Neural cell (in vitro differentiated cells): ENCODE data around the gene LY6G6C. TPM values are rescaled to one million over a fixed set of nuclear protein-coding genes. Genes with fewer than 3 reads are reported as not detected.

Source experiments
- H2AFZ ChIP-seq: fragments of 200-600, 300-800 bp; sonication (generic), shearing (Covaris generic); 2 replicates; pipeline ENCODE4 v1.6.0; 2014; ENCODE audit warnings: low read depth, mild to moderate bottlenecking, antibody characterized with exemption, low read length, moderate library complexity
- H3F3A ChIP-seq: fragments of 200-600 bp; shearing (Covaris generic); 2 replicates; pipeline ENCODE4 v1.6.1; 2016; ENCODE audit warnings: mild to moderate bottlenecking, moderate library complexity, mixed read lengths, antibody characterized with exemption, low read length; ENCODE audit not compliant: insufficient read depth, poor library complexity, severe bottlenecking
- H3K27ac ChIP-seq: fragments of 200-600, 300-800 bp; sonication (generic), shearing (Covaris generic); 2 replicates; pipeline ENCODE4 v1.5.1; 2014; ENCODE audit warnings: mild to moderate bottlenecking, low read length, moderate library complexity
- H3K27me3 ChIP-seq: fragments of 300-800, 200-600 bp; sonication (generic), shearing (Covaris generic); 2 replicates; pipeline ENCODE4 v1.6.0; 2014; ENCODE audit warnings: mild to moderate bottlenecking, low read depth, low read length, moderate library complexity; ENCODE audit not compliant: insufficient read depth
- H3K36me3 ChIP-seq: fragments of 300-800, 200-600 bp; sonication (generic), shearing (Covaris generic); 2 replicates; pipeline ENCODE4 v1.5.1; 2014; ENCODE audit warnings: mild to moderate bottlenecking, antibody characterized with exemption, low read length, moderate library complexity; ENCODE audit not compliant: insufficient read depth
- H3K4me2 ChIP-seq: fragments of 300-800, 200-600 bp; sonication (generic), shearing (Covaris generic); 2 replicates; pipeline ENCODE4 v1.6.0; 2014; ENCODE audit warnings: mild to moderate bottlenecking, low read length
- H3K4me3 ChIP-seq: fragments of 300-800, 200-600 bp; sonication (generic), shearing (Covaris generic); 2 replicates; pipeline ENCODE4 v1.5.1; 2014; ENCODE audit warnings: mild to moderate bottlenecking, low read length, moderate library complexity
- H3K79me2 ChIP-seq: fragments of 200-600 bp; shearing (Covaris generic); replicated peaks from 2 replicates; pipeline ENCODE4 v1.6.0; 2014; ENCODE audit warnings: mild to moderate bottlenecking, low read length, moderate library complexity; ENCODE audit not compliant: insufficient read depth
- H3K9ac ChIP-seq: fragments of 300-800, 200-600 bp; sonication (generic), shearing (Covaris generic); 2 replicates; pipeline ENCODE4 v1.6.1; 2016; ENCODE audit warnings: mild to moderate bottlenecking, low read length, mixed read lengths
- H3K9me2 ChIP-seq: fragments of 200-600 bp; shearing (Covaris generic); 2 replicates; pipeline ENCODE4 v1.6.1; 2016; ENCODE audit warnings: mild to moderate bottlenecking, low read length, mixed read lengths; ENCODE audit not compliant: insufficient read depth
- H3K9me3 ChIP-seq: fragments of 200-600, 300-800 bp; sonication (generic), shearing (Covaris generic); 2 replicates; pipeline ENCODE4 v1.6.1; 2016; ENCODE audit warnings: mild to moderate bottlenecking, mixed run types, low read length, moderate library complexity, mixed read lengths
- H4K20me1 ChIP-seq: fragments of 200-600 bp; shearing (Covaris generic); 2 replicates; pipeline ENCODE4 v1.6.1; 2016; ENCODE audit warnings: mild to moderate bottlenecking, mixed run types; ENCODE audit not compliant: insufficient read depth
- CTCF ChIP-seq: fragments of 450-650 bp; IDR thresholded peaks from 2 replicates; pipeline ENCODE4 v1.5.1; 2014; ENCODE audit warnings: antibody characterized with exemption, mild to moderate bottlenecking, moderate library complexity; ENCODE audit not compliant: poor library complexity, severe bottlenecking
- EP300 ChIP-seq: fragments of 450-650 bp; conservative IDR thresholded peaks from 2 replicates; pipeline ENCODE4 v1.6.1; 2014; ENCODE audit warnings: antibody characterized with exemption, mild to moderate bottlenecking, moderate library complexity; ENCODE audit not compliant: poor library complexity, severe bottlenecking
- EZH2 ChIP-seq: fragments of 200-600, 300-800 bp; shearing (Covaris generic), sonication (generic); IDR thresholded peaks from 2 replicates; pipeline ENCODE4 v1.6.1; 2014; ENCODE audit warnings: antibody characterized with exemption, low read length, borderline replicate concordance, mild to moderate bottlenecking; ENCODE audit not compliant: insufficient read depth, poor library complexity, severe bottlenecking
- MXI1 ChIP-seq: fragments of 450-650 bp; conservative IDR thresholded peaks from 2 replicates; pipeline ENCODE4 v1.6.1; 2014; ENCODE audit warnings: antibody characterized with exemption, mild to moderate bottlenecking; ENCODE audit not compliant: poor library complexity, severe bottlenecking
- POLR2AphosphoS5 ChIP-seq: IDR thresholded peaks from 2 replicates; pipeline ENCODE4 v1.6.1; 2012
- RAD21 ChIP-seq: fragments of 450-650 bp; conservative IDR thresholded peaks from 2 replicates; pipeline ENCODE4 v1.6.1; 2014; ENCODE audit warnings: antibody characterized with exemption, mild to moderate bottlenecking, moderate library complexity
- REST ChIP-seq: IDR thresholded peaks from 2 replicates; pipeline ENCODE4 v1.6.1; 2012; ENCODE audit warnings: borderline replicate concordance
- SMC3 ChIP-seq: fragments of 450-650 bp; conservative IDR thresholded peaks from 2 replicates; pipeline ENCODE4 v1.6.1; 2014; ENCODE audit warnings: antibody characterized with exemption, mild to moderate bottlenecking, moderate library complexity; ENCODE audit not compliant: poor library complexity
- TAF1 ChIP-seq: IDR thresholded peaks from 2 replicates; pipeline ENCODE4 v1.6.1; 2012; ENCODE audit warnings: low read depth
- polyA plus RNA-seq: library from polyadenylated mRNA; depleted of rRNA; stranded (reverse); fragments of >200 nt; gene quantifications from 2 replicates; pipeline ENCODE4 v1.2.3, GENCODE V29; 2014

LY6G6C gene
- polyA plus RNA-seq, 1 donor from 2014 or later, result 0.88 TPM

GRCh38 chr6:31734821-31735406 lies 13.4 kb upstream of the LY6G6C start:
- no peaks in the 10 kb centered on the region for H3K27me3 ChIP-seq
- H3K27ac ChIP-seq, result no peak overlapping the region
- TF ChIP-seq POLR2AphosphoS5 (no peak), MXI1 (no peak), EZH2 (no peak), CTCF (no peak), TAF1 (no peak), REST (no peak), SMC3 (no peak), RAD21 (no peak), EP300 (no peak)
- no peaks in the 10 kb centered on the region for H3K9me2 ChIP-seq
- peak overlapping the region; percentile 52 for H3K4me3 ChIP-seq
- H2AFZ ChIP-seq, result peak overlapping the region; percentile 65
- no peaks in the 10 kb centered on the region for H4K20me1 ChIP-seq
- peak overlapping the region; percentile 49 for H3K9ac ChIP-seq
- no peaks in the 10 kb centered on the region for H3F3A ChIP-seq
- no peaks in the 10 kb centered on the region for H3K9me3 ChIP-seq
- no peak overlapping the region for H3K4me2 ChIP-seq
- peaks cover 11% of the 10 kb centered on the region for H3K79me2 ChIP-seq
- no peaks in the 10 kb centered on the region for H3K36me3 ChIP-seq

GRCh38 chr6:31734247-31734820 lies 12.8 kb upstream of the LY6G6C start:
- Histone ChIP-seq H3K9ac (peak overlapping the region; percentile 49), H3K36me3 (no peaks in the 10 kb centered on the region), H3K4me2 (no peak overlapping the region), H2AFZ (peak overlapping the region; percentile 65), H3F3A (no peaks in the 10 kb centered on the region), H3K79me2 (peaks cover 17% of the 10 kb centered on the region), H3K27ac (no peak overlapping the region), H3K4me3 (peak overlapping the region; percentile 52), H3K27me3 (no peaks in the 10 kb centered on the region), H4K20me1 (no peaks in the 10 kb centered on the region), H3K9me2 (no peaks in the 10 kb centered on the region), H3K9me3 (no peaks in the 10 kb centered on the region)
- no peak for TF ChIP-seq POLR2AphosphoS5
